HCEC 1CT (cell line): Measurements from ENCODE around the gene KRT4.

ENCODE experiments used
- DNase-seq: peaks from one replicate; pipeline ENCODE4 v3.0.0-alpha.2; 2017

KRT4 gene

DNA sequence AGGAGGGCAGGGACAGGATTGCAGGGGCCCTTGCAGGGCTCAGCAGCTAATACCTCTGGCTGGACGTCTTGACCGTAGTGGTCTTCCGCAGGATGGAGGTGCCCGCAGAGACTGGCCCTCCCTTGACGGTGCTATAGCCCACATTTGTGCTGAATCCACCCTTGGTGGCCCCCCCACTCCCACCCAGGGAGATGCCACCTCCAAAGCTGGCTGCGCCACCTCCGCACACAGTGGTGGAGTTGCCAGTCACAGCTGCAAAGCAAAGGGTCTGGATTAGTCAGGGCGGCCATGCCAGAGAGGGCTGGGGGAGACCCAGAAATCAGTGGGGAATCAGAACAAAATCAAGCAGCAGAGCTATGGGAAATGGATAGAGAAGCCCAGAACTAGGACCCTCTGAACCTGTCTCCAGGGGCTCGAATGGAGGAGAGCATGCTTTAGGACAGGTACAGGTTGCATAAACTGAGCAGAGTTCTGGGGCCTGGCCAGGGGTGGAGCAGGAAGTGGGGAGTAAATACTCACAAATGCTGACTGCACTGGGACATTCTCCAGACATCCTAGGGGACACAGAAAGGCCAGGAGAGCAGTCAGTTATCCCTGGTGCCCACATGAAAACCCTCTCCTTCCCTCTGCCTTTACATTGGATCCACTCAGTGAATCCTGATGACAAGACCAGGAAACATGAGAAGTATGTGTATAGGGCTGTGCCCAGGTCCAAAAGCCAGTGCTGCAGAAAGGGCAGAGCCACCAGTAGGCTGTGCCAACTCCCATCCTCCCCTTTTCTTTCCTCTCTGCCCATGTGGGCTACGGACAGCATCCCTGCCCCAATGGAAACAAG, 8.1 kb upstream of the KRT4 start:
- DNase-seq = no peak

DNA sequence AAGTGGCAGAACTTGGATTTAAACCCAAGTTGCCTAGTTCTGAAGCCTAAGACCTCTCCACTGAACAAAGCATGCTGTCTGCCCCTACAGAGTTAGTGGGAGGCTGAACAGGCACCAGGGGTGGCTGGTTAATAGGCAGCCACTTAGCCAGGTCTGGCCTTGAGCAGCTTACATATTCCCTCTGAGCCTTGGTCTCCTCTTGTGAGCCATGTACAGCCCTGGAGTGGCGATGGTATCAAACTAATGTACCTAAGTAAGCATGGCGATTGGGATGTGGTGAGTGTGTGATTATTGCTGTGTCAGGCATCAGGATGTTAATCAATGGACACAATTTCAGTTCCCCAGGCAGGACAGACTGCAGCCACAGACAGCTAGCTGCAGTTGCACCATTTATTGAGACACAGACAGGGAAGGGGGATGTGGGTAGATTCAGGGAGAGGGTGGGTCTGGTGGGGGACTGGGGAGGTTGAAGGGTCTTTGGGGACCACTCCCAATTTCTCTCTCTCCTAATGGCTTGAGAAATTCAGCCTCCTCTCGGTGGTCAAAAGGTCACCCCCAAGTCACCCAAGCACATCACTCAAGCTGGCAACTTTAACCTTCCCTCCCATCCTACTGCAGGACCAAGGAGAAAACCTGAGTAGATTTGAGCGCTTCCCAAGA, 7.3 kb upstream of the KRT4 start:
- DNase-seq = no peak

DNA sequence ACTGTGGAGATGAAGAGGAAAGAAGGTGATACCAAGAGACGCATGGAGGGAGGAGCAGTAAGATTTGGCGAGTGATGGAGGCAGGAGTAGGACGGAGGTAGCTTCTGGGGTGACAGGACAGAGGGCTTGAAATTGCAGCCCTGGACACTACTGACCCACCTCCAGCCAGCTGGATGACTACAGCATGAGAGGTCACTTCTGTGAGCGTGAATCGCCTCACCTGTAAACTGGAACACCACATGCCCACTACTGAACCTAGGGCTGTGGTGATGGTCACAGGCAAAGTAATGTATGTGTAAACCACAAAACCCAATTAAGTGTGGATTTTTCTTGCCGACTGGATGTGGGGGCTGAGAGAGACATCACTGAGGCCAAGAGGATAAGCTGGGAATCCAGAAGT, 6.6 kb upstream of the KRT4 start:
- DNase-seq = no peak

DNA sequence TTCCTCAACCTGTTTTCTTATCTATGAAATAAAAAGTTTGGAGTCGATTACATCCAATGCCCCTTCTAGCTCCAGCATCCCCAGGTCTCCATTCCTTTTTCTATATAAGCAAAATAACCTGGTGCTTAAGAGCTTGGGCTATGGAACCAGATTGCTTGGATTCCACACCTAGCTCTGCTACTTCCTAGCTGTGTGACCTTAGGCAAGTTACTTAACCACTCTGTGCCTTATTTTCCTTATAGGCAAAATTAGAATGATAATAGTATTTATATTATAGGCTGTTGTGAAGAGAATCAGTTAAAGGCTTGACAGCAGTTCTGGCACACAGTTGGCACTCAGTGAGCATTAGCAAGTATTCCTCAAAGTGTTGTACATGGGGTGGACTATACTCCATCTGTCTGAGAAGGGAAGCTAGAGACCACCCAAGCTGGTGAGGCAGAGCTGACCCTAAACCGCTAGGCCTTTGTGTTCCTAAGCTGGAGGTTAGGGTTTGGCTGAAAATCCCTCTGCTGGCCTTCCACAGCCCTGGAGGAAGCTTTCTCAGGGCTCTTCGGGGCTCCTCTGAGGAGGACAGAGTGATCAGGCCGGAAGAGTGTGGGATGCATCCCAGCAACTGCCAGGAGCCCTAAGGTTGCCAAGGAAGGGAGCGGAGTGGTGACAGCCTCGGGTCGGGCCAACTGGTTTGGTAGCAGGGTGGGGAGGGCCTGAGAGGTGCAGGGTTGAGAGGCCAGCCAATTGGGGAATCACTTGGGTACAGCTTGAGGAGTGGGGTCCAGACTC, 6.0 kb upstream of the KRT4 start:
- DNase-seq = no peak

DNA sequence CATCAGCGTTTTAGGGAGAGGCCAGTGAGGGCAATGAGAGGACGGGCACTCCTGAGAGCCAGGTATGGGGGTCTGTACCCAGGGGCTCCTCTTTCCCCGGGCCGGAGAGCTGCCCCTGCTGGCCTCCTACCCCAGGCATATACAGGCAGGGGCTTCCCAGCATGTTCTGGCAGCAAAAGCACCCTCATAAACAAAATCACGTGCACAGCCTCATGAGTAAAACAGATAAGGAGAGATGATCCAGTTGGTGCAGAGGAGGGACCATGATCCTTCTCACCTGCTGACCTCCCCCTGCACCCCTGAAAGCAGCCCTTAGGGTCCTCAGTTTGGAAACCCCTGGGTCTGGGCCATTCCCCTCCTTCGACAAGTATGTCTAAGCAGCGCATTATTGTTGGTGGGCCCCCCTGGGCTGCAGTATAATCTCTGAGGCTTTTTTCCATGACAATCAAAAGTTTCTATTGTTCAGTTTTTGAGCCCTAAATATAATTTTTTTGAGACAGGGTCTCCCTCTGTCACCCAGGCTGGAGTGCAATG, 5.0 kb upstream of the KRT4 start:
- no peak for DNase-seq

DNA sequence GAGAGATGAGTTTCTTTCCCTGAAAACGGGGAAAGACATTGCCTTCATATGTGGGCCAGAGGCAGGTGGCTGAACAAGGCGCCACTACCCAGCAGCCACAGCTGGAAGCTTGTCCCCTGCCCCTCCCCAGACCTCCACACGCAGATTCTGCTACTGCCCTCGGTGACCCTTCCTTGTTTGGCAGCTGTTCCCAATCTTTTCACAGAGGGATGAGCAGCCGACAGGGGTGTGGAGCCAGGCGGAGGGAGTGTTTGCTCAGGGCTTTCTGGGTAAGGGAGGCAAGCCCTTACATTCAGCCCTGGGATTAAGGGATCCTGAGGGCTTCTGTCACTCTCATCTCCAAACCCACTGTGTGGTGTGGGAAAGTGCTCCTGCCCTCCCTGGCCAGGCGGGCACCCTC, 4.5 kb upstream of the KRT4 start:
- DNase-seq = no peak

DNA sequence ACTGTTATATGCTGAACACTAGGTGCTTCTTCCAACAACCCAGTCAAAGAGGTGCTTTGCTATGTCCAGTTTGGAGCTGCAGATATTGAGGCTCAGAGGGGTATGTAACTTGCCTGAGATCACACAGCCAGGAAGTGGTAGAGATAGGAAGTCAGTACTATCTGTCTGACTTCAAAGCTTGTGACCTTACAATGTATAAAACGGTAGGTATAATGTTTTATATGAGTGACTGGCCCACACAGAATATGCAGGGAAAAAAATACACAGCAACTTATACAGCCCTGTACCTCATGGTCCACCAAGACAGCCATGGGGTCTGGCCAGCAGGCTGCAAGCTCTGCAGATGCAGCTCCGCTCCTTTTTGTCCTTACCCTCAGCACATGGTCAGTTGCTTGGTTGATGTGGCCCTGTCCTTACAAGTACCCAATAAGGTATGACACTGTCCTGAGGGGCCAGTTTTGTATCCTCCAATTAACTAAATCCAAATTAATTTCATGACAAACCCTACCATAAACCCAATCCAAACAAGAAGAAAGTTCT, 3.9 kb upstream of the KRT4 start:
- no peak for DNase-seq

DNA sequence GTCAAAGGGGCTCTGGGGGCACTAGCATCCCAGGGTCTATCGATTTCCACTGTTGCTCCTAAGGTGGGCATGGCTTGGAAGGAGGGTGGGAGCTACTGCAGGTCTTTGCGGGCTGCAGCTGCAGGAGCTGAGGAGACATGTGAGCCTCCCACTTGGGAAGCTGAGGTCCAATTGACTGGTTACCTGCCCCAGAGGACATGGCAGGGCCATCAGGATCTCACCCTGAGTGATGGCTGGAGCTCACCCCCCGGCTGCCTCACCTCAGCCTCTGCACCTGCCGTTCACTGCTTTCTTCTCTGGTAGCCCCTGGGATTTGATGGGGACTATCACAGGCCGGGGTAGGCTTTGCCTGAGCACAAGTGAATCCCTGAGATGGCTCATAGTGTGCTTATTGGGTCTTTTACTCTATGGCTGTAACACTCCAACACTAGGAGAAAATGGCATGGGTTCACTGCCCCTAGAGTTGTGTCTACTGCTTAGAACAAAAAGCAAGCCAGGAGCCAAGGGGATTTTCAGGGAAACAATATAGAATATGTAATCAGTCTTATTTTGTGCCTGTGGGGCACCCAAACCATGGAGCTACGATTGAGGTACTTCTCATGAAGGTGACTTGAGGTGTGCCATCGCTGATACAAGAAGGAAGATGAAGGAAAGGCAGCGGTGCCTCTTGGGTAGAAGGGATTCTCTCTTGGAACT, 3.2 kb upstream of the KRT4 start:
- no peak for DNase-seq

DNA sequence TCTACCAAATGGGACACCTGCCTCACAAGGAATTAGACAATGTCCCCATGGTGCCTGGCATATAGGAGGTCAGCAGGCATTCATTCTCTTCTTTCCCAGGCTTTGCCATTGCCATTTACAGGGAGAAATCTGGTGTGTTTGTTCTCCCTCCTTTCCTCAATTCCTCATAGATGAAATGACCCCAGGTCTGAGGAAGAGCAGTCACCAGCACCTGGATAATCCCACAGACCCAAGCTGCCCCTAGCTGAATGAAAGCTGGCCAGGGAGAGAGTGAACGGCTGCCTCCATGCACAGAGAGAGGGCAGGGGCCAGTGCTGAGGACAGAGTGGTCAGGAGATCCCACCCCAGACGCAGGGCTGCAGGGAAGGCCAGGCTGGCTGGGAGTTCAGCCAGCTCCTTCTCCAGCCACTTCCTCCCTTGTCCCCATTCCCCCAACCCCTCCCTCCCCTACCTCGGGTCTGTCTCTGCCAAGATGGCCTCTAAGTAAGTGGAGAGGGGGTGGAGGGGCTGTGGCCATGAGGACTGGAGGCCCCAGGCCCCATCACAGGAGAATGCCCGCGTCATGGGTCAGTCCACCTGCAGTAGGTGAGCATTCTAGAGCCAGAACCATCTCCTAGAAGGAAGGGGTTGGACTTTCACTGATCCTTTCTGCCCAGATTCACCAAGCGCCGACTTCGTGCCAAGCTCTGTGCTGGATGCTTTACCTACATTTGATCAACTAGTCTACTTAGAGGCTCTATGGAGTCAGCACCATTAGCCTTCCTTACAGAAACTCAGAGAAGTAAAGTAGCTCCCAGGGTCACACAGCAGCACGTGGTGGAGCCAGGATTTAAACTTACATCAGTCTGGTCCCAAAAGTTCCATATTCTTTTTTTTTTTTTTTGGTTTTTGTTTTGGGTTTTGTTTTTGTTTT, 2.0 kb upstream of the KRT4 start:
- DNase-seq = no peak

DNA sequence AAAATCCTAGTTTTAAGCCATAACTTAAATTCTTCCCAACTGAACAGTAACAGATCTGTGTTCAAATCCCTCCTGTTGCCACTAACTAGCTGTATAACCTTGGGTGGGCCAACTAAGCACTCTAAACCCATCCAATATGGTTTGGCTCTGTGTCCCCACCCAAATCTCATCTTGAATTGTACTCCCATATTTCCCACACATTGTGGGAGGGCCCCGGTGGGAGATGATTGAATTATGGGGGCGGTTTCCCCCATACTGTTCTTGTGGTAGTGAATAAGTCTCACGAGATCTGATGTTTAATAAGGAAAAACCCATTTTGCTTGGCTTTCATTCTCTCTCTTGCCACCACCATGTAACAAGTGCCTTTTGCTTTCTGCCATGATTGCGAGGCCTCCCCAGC, 1.2 kb upstream of the KRT4 start:
- no peak for DNase-seq

DNA sequence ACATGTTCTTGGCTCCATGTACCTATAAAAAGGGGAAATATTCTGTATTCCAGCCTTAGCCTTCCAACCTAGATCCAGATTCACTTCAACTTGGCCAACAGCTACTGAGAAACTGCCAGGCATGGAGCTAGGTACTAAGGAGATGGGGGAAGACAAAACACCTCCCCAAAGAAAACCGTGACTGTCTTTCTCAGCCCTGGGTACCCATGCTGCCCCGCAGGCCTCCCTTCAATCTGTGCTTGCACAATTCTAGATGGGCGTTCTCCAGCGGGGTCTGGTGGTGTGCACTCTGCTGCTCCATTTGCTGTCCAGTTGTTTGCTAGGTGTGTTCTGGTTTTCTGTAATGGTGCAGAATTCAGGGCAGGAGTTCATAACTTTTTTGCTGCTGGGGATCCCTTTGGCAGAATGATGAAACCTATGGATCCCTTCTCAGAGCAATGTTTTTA, 817 bp upstream of the KRT4 start:
- no peak for DNase-seq

DNA sequence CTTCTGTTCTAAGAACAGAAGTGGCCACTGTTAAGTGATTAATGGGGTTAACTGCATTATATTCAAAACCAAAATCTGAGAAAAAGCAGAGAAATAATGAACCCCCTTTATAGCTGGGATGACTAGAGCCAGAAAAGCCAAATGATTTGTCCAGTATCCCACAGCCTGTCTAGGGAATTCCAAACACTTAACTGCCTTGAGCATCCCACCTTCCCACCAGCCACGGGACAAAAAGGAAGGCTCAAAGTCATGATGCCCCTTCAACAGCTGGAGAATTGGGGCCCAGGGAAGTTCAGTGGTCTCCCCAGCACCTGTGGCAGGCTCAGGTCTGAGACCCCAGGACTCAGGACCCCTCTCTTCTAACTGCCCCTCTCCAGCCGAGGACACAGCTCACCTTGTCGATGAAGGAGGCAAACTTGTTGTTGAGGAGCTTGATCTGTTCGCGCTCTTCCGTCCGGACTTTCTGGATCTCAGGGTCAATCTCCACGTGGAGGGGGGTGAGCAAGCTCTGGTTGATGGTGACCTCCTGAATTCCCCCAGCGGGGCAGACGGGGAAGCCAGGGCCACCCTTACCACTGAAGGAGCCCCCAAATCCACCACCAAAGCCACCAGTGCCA, 605 bp downstream of the KRT4 start:
- DNase-seq = no peak

DNA sequence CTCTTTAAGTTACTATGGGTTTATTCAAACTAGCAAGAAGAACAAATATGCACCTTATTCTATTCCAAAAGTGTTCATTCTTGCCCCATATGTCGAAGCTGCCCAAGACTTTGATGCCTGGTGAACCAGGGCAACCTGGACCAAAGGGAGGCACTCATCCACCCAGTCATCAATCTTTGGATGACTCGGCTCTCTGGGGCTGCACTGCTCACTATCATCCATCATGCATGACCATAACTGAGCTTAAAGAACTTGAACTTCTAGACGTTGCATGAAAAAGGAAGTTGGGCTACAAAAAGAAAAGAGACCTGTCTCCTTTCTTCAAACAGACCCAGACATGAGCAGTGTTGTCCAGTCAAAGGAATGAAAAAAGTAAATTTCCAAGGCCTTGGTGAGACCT, 1.2 kb downstream of the KRT4 start:
- no peak for DNase-seq

DNA sequence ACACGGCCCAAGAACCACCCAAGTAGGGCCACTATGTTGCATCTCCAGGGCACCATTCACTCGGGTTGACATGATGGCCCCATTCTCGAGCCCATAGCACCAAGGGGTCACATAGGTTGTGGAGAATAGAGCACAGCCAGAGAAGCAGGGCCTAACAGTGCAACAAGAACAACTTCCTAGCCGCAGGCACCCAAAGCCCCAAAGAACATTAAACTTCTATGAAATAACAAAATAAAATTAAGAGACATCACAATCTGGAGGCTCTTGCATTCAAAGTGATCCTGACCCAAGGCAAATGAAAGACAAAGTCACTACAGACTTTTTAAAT, 1.9 kb downstream of the KRT4 start:
- no peak for DNase-seq

DNA sequence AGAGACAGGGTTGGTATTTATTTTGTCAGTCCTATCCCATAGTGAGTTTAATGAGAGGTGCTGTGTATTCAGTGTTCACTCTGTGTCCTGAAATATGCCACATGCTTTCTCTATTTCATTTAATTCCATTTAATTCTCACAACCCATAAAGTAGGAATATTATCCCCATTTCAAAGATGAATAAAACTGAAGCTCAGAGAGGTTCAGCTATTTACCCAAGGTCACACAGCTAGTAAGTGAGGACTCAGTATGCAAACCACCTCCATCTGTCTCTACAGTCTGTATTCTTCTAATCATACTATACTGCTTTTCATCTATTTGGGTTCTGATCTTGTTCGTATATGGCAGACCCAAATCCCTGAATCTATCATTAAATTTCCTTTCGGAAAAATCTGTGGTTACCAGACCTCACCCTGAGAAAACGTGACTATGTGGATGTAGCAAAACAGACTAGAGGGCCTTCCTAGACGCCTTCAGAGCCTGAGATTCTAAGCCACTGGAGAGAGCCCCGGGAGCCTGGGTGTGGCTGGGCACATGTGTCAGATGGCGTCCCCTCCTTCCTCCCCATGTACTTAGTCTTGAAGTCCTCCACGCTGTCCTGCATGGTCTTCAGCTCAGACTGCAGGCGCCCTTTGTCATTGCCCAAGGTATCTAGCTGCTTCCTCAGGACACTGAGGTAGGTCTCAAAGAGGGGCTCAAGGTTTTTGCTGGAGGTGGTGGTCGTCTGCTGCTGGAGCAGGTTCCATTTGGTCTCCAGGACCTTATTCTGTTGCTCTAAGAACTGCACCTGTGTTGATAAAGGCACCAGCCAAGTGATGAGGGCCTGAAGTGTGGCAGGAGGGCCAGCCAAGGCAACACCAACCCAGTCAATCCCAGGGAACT, 2.5 kb downstream of the KRT4 start:
- DNase-seq = no peak

DNA sequence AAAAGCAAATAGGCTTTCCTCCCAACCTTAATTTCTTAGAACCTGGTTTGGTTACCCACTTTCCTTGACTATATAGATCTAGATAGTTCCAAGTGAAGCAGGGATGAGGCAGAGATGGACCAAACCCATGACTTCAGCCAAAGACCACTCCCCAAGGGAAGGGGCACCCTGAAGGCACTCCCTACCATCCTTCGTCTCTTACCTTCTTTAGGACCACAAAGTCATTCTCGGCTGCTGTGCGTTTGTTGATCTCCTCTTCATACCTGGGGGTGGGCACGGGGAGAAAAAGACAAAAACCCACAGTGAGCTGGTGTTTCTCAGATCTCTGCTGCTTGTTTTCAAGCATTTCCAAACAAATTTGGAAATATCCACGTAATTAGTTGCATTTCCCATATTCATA, 3.4 kb downstream of the KRT4 start:
- no peak for DNase-seq

DNA sequence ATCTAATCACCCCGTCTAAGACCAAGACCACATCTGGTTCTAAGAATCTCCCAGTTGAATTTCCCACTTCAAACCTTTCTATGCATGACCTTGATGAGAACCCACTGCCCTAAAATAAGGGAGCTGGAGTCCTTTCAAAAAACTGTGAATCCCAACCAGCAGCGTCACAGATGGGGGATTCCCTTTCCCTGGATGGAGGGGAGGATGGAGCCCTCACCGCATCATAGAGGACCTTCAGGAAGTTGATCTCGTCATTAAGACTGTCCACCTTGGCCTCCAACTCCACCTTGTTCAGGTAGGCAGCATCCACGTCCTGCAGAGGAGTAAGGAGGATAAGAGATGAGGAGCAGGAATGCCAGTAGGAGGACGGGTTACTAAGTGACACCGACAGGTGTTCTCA, 4.8 kb downstream of the KRT4 start:
- DNase-seq = no peak

DNA sequence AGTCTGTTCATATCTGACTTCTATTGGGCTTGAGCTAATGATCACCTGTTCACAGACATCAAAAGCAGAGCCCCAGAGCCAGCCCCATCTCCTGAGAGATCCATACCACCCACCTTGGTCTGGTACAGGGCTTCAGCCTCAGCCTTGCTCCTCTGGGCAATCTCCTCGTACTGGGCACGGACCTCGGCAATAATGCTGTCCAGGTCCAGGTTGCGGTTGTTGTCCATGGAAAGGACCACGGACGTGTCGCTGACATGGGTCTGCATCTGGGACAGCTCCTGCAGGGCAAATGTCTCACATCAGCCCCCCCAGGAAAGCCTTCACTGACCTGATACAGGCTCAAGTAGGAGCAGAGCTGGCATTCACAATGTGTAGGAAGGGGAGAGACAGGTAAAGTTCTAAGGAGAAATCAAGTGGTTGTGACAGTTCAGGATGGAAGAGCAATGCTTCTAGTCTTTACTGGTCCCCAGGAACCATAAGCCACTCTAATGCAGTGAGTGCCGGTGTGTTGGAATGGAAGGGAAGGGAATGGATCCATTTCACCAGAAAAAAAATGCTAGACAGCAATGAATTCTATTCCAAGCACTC, 5.2 kb downstream of the KRT4 start:
- no peak for DNase-seq

DNA sequence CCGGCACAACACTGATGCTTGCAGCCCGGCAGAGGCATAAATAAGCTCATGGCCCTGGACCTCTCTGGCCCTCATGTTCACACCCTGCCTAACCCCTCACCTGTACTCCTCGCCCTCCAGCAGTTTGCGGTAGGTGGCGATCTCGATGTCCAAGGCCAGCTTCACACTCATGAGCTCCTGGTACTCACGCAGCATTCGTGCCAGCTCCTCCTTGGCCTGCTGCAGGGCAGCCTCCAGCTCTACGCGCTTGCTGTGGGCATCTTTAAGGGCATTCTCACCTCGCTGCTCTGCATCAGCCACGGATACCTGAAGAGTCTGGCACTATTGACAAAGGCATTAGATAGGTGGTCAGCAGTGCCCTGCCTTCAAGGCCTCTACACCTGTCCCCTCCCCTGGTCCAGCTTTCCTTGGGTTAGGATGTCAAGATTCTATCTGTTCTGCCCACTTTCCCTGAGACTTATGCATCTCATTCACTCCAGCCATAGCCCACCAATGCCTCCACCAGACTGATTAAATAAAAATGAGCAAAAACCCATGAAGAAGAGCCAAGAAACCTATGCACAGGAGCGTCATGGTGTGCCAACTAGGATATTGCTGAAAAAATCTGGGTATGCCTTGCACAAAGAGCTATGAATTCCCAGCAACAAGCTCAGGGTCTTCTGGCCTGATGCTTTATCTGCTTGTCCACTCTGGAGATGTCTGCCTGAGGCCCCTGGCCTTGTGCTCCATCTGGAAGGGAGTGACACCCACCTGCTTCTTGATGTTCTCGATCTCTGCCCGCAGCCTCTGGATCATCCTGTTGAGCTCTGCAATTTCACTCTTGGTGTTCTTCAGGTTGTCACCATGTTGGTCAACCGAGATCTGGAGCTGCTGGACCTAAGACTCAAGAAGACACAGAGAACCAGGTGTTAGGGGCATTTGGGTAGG, 6.1 kb downstream of the KRT4 start:
- no peak for DNase-seq
